CD14-positive monocyte (primary cell): ENCODE measurements around the gene KITLG. TPM values are rescaled to one million over a fixed set of nuclear protein-coding genes. Genes with fewer than 3 reads are reported as not detected.

Experiments
- DNase-seq, 3 donors: peaks; one replicate each; pipeline ENCODE4 v3.0.0-alpha.2; 2011 to 2022
- H2AFZ ChIP-seq: 2 replicates; pipeline ENCODE4 v1.6.0; 2012; ENCODE audit warnings: mild to moderate bottlenecking, low read depth, low read length, inconsistent platforms; ENCODE audit not compliant: insufficient read depth, poor library complexity, severe bottlenecking
- H3K27ac ChIP-seq, 2 donors: 1 replicate in 1 of 2; 2 replicates in 1 of 2; pipeline ENCODE4 v1.5.1; 2012 to 2013; ENCODE audit warnings: low read length in 2 of 2, control low read depth in 1 of 2, inconsistent platforms in 1 of 2, low read depth in 1 of 2, mild to moderate bottlenecking in 1 of 2
- H3K27me3 ChIP-seq, 2 donors: one replicate each; pipeline versions ENCODE4 v1.6.0 to v1.6.1; 2011 to 2013; ENCODE audit warnings: low read length in 2 of 2; ENCODE audit not compliant: control insufficient read depth in 2 of 2, insufficient read depth in 2 of 2
- H3K36me3 ChIP-seq, 2 donors: replicated peaks in 1 of 2; 1 replicate in 1 of 2; 2 replicates in 1 of 2; pipeline versions ENCODE4 v1.5.1 to v1.6.1; 2012 to 2013; ENCODE audit warnings: low read length in 2 of 2, control low read depth in 1 of 2, inconsistent platforms in 1 of 2, mild to moderate bottlenecking in 1 of 2; ENCODE audit not compliant: insufficient read depth in 2 of 2, control insufficient read depth in 1 of 2
- H3K4me1 ChIP-seq, 2 donors: 1 replicate in 1 of 2; 2 replicates in 1 of 2; pipeline versions ENCODE4 v1.5.1 to v1.6.1; 2012 to 2013; ENCODE audit warnings: low read length in 2 of 2, control low read depth in 1 of 2, inconsistent platforms in 1 of 2, mild to moderate bottlenecking in 1 of 2, moderate library complexity in 1 of 2; ENCODE audit not compliant: insufficient read depth in 2 of 2, control insufficient read depth in 1 of 2
- H3K4me2 ChIP-seq: replicated peaks from 2 replicates; pipeline ENCODE3; 2012; ENCODE audit warnings: low read length, moderate library complexity, mild to moderate bottlenecking; ENCODE audit not compliant: poor library complexity, severe bottlenecking; ENCODE audit errors: extremely low read depth
- H3K4me3 ChIP-seq, 3 experiments: fragments of 200-600 bp in 1 of 3; sonication (generic) in 1 of 3; replicated peaks in 1 of 3; 1 replicate in 2 of 3; 2 replicates in 1 of 3; pipeline ENCODE4 v1.5.1; 2011 to 2013; ENCODE audit warnings: low read length in 3 of 3, mild to moderate bottlenecking in 3 of 3, control low read depth in 2 of 3, low read depth in 2 of 3, inconsistent platforms in 1 of 3, moderate library complexity in 1 of 3
- H3K79me2 ChIP-seq: 2 replicates; pipeline ENCODE4 v1.6.0; 2012; ENCODE audit warnings: mild to moderate bottlenecking, control low read depth, inconsistent platforms, low read length, moderate library complexity; ENCODE audit not compliant: insufficient read depth
- H3K9ac ChIP-seq: 2 replicates; pipeline ENCODE4 v1.6.0; 2017; ENCODE audit warnings: low read length, mild to moderate bottlenecking; ENCODE audit not compliant: insufficient read depth, poor library complexity, severe bottlenecking
- H3K9me3 ChIP-seq, 2 donors: replicated peaks in 1 of 2; 1 replicate in 1 of 2; 2 replicates in 1 of 2; pipeline versions ENCODE4 v1.5.1 to v1.6.1; 2012 to 2013; ENCODE audit warnings: low read length in 2 of 2, control low read depth in 1 of 2; ENCODE audit not compliant: control insufficient read depth in 1 of 2, insufficient read depth in 1 of 2
- H4K20me1 ChIP-seq: 2 replicates; pipeline ENCODE4 v1.6.0; 2012; ENCODE audit warnings: mild to moderate bottlenecking, low read length, control low read depth, moderate library complexity; ENCODE audit not compliant: insufficient read depth
- H3K27ac Mint-ChIP-seq, 7 donors: one replicate each; pipeline ENCODE4 v1.8.0; 2020; ENCODE audit warnings: mild to moderate bottlenecking in 7 of 7, mixed read lengths in 7 of 7, moderate library complexity in 6 of 7, inconsistent platforms in 2 of 7
- H3K27me3 Mint-ChIP-seq, 3 donors: one replicate each; pipeline ENCODE4 v1.8.0; 2021 to 2022; ENCODE audit warnings: low read depth in 3 of 3, mild to moderate bottlenecking in 3 of 3, mixed read lengths in 3 of 3, moderate library complexity in 3 of 3, inconsistent platforms in 1 of 3
- H3K36me3 Mint-ChIP-seq, 2 donors: one replicate each; pipeline ENCODE4 v1.8.0; 2020; ENCODE audit warnings: mixed read lengths in 2 of 2, inconsistent platforms in 1 of 2, mild to moderate bottlenecking in 1 of 2
- H3K4me1 Mint-ChIP-seq: one replicate; pipeline ENCODE4 v1.8.0; 2020; ENCODE audit warnings: mild to moderate bottlenecking, mixed read lengths
- H3K4me3 Mint-ChIP-seq, 2 donors: one replicate each; pipeline ENCODE4 v1.8.0; 2020; ENCODE audit warnings: mild to moderate bottlenecking in 2 of 2, mixed read lengths in 2 of 2, moderate library complexity in 1 of 2
- H3K9me3 Mint-ChIP-seq, 7 donors: one replicate each; pipeline ENCODE4 v1.8.0; 2020 to 2022; ENCODE audit warnings: mixed read lengths in 7 of 7, mild to moderate bottlenecking in 6 of 7, moderate library complexity in 6 of 7, inconsistent platforms in 2 of 7
- CTCF ChIP-seq: fragments of 200-600 bp; IDR thresholded peaks from one replicate; pipeline ENCODE4 v1.8.0; 2022; ENCODE audit warnings: antibody characterized with exemption, mild to moderate bottlenecking
- WGBS: methylation state at CpG from one replicate; pipeline ENCODE4 v1.1.5; 2013; ENCODE audit warnings: missing lambda C conversion rate; ENCODE audit not compliant: insufficient coverage; 5-methylcytosine and 5-hydroxymethylcytosine counted together
- intact Hi-C, 2 donors: fragments of 100-400 bp; cut with micrococcal nuclease; formaldehyde crosslinking; loops; one replicate each; pipeline versions ENCODE4 v1.15.0 to v1.15.1; 2023
- polyA plus RNA-seq, 3 donors: library from polyadenylated mRNA; depleted of rRNA in 1 of 3; unstranded in 2 of 3; stranded (reverse) in 1 of 3; fragments of 300-500 nt in 2 of 3; fragments of >200 nt in 1 of 3; fragmentation: Illumina TruSeq in 2 of 3; gene quantifications; 1 replicate in 2 of 3; 2 replicates in 1 of 3; pipeline ENCODE4 v1.2.3, GENCODE V29; 2012 to 2021

The KITLG gene
- polyA plus RNA-seq, 3 donors: 0.03 to 0.07 TPM; not detected in 1

GRCh38 chr12:88572781-88573549, 7.3 kb downstream of the KITLG start:
- intact Hi-C loops: no loop called here
- Histone ChIP-seq H2AFZ (no peak overlapping the region), H3K4me2 (no peak overlapping the region)

GRCh38 chr12:88571543-88571942, 8.7 kb downstream of the KITLG start:
- WGBS: no CpG with 5 or more reads among the region's 1 CpG
- H3K4me3 ChIP-seq: no peak overlapping the region
- H3K27ac Mint-ChIP-seq: no peak overlapping the region
- no peak overlapping the region for H3K4me2 ChIP-seq
- no peaks in the 10 kb centered on the region for H3K9me3 ChIP-seq
- no peak for TF ChIP-seq CTCF
- H3K27ac ChIP-seq: no peak overlapping the region
- DNase-seq: no peak
- no peaks in the 10 kb centered on the region for H4K20me1 ChIP-seq
- H3K9me3 Mint-ChIP-seq: no peaks in the 10 kb centered on the region
- H2AFZ ChIP-seq: no peak overlapping the region
- H3K27me3 Mint-ChIP-seq: peaks cover 0 to 5% (median 0%) of the 10 kb centered on the region in 3 donors
- no peaks in the 10 kb centered on the region for H3K4me1 Mint-ChIP-seq
- H3K4me3 Mint-ChIP-seq: no peak overlapping the region
- no peaks in the 10 kb centered on the region for H3K4me1 ChIP-seq
- intact Hi-C loops: no loop called here
- no peaks in the 10 kb centered on the region for H3K79me2 ChIP-seq
- no peaks in the 10 kb centered on the region for H3K36me3 ChIP-seq
- no peaks in the 10 kb centered on the region for H3K27me3 ChIP-seq
- H3K36me3 Mint-ChIP-seq: no peaks in the 10 kb centered on the region
- H3K9ac ChIP-seq: no peak overlapping the region

More at GRCh38 chr12:88572781-88573549, 7.3 kb downstream of the KITLG start:
- Histone ChIP-seq H3K27ac (no peak overlapping the region), H3K27me3 (peaks cover under 1% of the 10 kb centered on the region in 2 donors), H4K20me1 (no peaks in the 10 kb centered on the region), H3K4me1 (no peaks in the 10 kb centered on the region), H3K79me2 (no peaks in the 10 kb centered on the region), H3K9ac (no peak overlapping the region), H3K36me3 (no peaks in the 10 kb centered on the region), H3K9me3 (no peaks in the 10 kb centered on the region), H3K4me3 (no peak overlapping the region)
- Mint-ChIP-seq H3K36me3 (no peaks in the 10 kb centered on the region), H3K4me1 (no peaks in the 10 kb centered on the region), H3K9me3 (no peaks in the 10 kb centered on the region), H3K27me3 (peaks cover 0 to 5% (median 0%) of the 10 kb centered on the region in 3 donors), H3K27ac (no peak overlapping the region), H3K4me3 (no peak overlapping the region)
- no CpG with 5 or more reads among the region's 4 CpGs for WGBS
- no peak for TF ChIP-seq CTCF
- DNase-seq: no peak
